ENCODE data around the gene PRPF19. TPM values are rescaled to one million over a fixed set of nuclear protein-coding genes. Genes with fewer than 3 reads are reported as not detected.

PRPF19 gene
- total RNA-seq, 1 donor from 2014 or later, result 111 TPM

GRCh38 chr11:60863550-60864521 lies 42.5 kb downstream of the PRPF19 start:
- Mint-ChIP-seq H3K36me3 (ENCODE audit: insufficient read depth) (no peaks in the 10 kb centered on the region), H3K4me1 (ENCODE audit: low read depth) (peaks cover 3% of the 10 kb centered on the region), H3K27me3 (peaks cover 3% of the 10 kb centered on the region), H3K9me3 (ENCODE audit: low read depth) (no peaks in the 10 kb centered on the region), H3K4me3 (ENCODE audit: low read depth) (no peak overlapping the region), H3K27ac (no peak overlapping the region)
- no peak for DNase-seq (ENCODE audit: low spot score, unreplicated experiment)
- no peak for TF ChIP-seq CTCF (IDR thresholded peaks at IDR 0.05; ENCODE audit: unreplicated experiment)

GRCh38 chr11:60862171-60862570 lies 44.2 kb downstream of the PRPF19 start:
- peaks cover 3% of the 10 kb centered on the region for H3K4me1 Mint-ChIP-seq (ENCODE audit: low read depth)
- DNase-seq (ENCODE audit: low spot score, unreplicated experiment), result no peak
- H3K9me3 Mint-ChIP-seq (ENCODE audit: low read depth), result no peaks in the 10 kb centered on the region
- no peak overlapping the region for H3K27ac Mint-ChIP-seq
- no peaks in the 10 kb centered on the region for H3K36me3 Mint-ChIP-seq (ENCODE audit: insufficient read depth)
- TF ChIP-seq CTCF (IDR thresholded peaks at IDR 0.05; ENCODE audit: unreplicated experiment), result no peak
- H3K27me3 Mint-ChIP-seq, result peaks cover 3% of the 10 kb centered on the region
- H3K4me3 Mint-ChIP-seq (ENCODE audit: low read depth), result no peak overlapping the region

- Mint-ChIP-seq H3K4me1 (ENCODE audit: low read depth) (peaks cover 6% of the 10 kb centered on the region), H3K36me3 (ENCODE audit: insufficient read depth) (no peaks in the 10 kb centered on the region), H3K27me3 (peaks cover 3% of the 10 kb centered on the region), H3K27ac (no peak overlapping the region), H3K4me3 (ENCODE audit: low read depth) (no peak overlapping the region), H3K9me3 (ENCODE audit: low read depth) (no peaks in the 10 kb centered on the region)
- DNase-seq (ENCODE audit: low spot score, unreplicated experiment), result no peak
- TF ChIP-seq CTCF (IDR thresholded peaks at IDR 0.05; ENCODE audit: unreplicated experiment), result no peak
These were observed 45.4 kb downstream of the PRPF19 start for GRCh38 chr11:60860943-60861342.

GRCh38 chr11:60859616-60860250 lies 46.7 kb downstream of the PRPF19 start:
- Mint-ChIP-seq H3K36me3 (ENCODE audit: insufficient read depth) (no peaks in the 10 kb centered on the region), H3K4me1 (ENCODE audit: low read depth) (peaks cover 13% of the 10 kb centered on the region), H3K27ac (no peak overlapping the region), H3K9me3 (ENCODE audit: low read depth) (no peaks in the 10 kb centered on the region), H3K27me3 (peaks cover 6% of the 10 kb centered on the region), H3K4me3 (ENCODE audit: low read depth) (no peak overlapping the region)
- DNase-seq (ENCODE audit: low spot score, unreplicated experiment), result no peak
- TF ChIP-seq CTCF (IDR thresholded peaks at IDR 0.05; ENCODE audit: unreplicated experiment), result no peak

- Mint-ChIP-seq H3K36me3 (ENCODE audit: insufficient read depth) (no peaks in the 10 kb centered on the region), H3K4me1 (ENCODE audit: low read depth) (peaks cover 10% of the 10 kb centered on the region), H3K9me3 (ENCODE audit: low read depth) (no peaks in the 10 kb centered on the region), H3K4me3 (ENCODE audit: low read depth) (no peak overlapping the region), H3K27ac (no peak overlapping the region), H3K27me3 (peaks cover 3% of the 10 kb centered on the region)
- no peak for DNase-seq (ENCODE audit: low spot score, unreplicated experiment)
- TF ChIP-seq CTCF (IDR thresholded peaks at IDR 0.05; ENCODE audit: unreplicated experiment), result no peak
These were observed 47.5 kb downstream of the PRPF19 start for GRCh38 chr11:60858731-60859464.

Measured in progenitor cell of endocrine pancreas (in vitro differentiated cells).